Measurements from ENCODE around the gene EDNRB.
"Not testable (repeated sequence)": the region's sequence is repeated elsewhere in the genome, so short reads cannot be mapped to it uniquely, and the experiment has no call there.

The EDNRB gene

GRCh38 chr13:77918391-77919245 is at the start of gene EDNRB:
Gene EDNRB (minus strand): TSS chr13:77918831. CDS start chr13:77918573, 258 bp downstream.
- DNase-seq = peak; percentile 29

DNA sequence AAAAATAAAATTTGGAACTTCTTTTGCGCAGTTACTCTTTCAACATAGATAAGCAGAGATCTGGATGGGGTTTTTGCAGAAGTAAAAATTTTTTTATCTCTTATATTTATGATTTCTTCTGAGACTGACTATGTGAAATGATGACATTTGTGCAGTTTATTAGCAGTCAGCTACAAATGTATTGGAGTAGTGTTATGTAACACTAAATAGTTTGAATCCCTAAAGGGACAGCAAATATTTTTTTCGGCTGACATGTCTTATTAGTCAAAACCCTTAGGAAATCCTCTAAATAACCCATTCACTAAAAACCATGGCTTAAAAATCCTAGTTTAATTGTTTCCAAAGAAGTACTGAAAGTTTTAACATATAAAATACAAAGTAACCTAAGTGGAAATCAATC is 48.0 kb upstream of the EDNRB start:
- no peak for DNase-seq

DNA sequence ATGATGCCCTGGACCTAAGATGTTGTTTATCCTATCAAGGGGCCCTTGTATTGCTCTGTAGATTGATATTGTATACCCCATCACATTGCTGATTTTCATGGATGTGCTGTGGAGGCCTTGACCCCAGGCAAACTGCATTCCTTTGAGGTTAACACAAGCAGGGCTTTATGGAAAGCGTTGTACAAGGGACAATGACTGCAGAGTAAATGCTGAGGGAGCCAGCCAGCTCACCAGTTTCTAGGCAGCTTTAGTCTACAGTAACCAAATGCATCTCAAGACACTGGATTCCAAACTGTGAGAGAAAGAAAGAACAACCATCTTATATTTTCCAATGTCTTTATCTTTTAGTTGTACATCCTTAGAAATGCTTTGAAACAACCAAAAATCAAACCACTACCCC is 34.1 kb upstream of the EDNRB start:
- DNase-seq = no peak

- no peak for DNase-seq
Measured at GRCh38 chr13:77952276-77952675, 33.6 kb upstream of the EDNRB start.

GRCh38 chr13:77946522-77946921 is 27.9 kb upstream of the EDNRB start:
- no peak for DNase-seq

- DNase-seq = not testable (repeated sequence)
Measured at GRCh38 chr13:77935063-77935462, 16.4 kb upstream of the EDNRB start.

DNA sequence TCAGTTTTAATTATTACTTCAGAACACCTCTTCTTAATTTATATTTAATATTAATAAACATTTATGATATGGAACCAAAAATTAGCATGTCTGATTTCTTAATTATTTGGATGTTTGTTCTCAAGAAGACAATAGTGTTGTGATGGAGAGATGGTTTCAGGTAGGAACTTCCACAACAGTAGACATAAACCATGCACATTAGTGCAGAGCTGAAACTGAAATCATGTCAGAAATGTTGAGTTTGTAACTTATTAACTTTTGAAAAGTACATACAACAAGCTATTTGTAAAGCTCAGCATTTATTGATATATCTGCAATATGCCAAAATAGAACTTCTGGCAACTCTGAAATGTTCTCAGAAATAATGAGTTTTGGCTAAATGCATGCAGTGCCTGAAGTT is 11.8 kb upstream of the EDNRB start:
- DNase-seq = no peak

GRCh38 chr13:77928909-77929308 is 10.3 kb upstream of the EDNRB start:
- peak; percentile 59 for DNase-seq

DNA sequence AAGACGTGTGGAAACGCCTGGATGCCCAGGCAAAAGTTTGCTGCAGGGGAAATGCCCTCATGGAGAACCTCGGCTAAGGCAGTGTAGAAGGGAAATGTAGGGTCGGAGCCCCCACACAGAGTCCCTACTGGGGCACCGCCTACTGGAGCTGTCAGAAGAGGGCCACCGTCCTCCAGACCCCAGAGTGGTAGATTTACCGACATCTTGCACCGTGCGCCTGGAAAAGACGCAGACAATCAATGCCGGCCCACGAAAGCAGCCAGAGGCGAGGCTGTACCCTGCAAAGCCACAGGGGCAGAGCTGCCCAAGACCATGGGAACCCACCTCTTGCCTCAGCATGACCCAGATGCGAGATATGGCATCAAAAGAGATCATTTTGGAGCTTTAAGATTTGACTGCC is 7.0 kb upstream of the EDNRB start:
- no peak for DNase-seq

DNA sequence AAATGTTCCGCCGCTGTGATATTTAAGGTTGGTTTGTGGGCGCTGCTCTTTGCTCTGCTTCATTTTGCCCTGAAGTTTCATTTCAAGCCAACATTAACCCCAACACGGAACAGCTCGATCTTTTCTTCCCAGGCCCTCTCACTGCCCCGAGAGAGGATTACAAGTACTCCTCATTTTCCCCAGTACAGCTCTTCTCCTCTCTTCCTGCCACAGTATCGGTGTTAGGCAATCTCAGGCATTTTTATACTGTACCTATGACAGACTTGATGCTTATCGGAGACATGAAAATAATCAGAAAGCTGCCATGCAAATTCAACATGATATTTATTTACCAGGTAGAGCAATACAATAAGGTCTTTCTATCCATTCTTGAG is 1.3 kb upstream of the EDNRB start:
- DNase-seq = no peak

DNA sequence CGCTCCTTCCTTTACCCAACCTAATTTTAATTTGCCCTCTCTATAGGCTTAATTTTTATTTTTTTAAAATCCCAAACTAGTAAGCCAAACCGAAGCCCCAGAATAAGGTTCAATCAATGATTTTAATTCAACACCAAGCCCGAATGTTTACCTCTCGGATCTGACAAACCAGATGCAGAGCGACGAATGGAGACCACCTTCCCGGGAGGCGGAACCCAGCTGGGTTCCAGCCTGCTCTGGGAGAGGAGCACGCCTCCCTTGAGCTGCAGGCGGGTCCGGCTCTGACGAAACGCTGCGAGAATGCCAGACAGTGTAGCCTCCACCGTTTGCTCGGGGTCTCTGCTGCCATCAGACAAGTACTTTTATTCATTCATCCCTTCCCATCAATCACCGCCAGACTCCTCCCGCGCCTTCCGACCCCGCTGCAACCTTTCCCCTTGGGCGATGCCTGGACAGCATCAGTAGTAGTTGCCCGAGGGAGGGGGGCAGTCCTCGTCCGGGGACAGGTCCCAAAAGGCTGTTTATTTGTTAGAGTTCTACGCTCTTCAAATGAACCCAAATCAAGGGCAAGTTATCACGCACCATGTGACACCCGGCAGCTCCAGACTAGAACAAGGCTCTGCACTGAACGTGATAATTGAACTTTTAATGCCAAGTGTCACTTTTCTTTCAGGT is 752 bp upstream of the EDNRB start:
- DNase-seq = no peak

DNA sequence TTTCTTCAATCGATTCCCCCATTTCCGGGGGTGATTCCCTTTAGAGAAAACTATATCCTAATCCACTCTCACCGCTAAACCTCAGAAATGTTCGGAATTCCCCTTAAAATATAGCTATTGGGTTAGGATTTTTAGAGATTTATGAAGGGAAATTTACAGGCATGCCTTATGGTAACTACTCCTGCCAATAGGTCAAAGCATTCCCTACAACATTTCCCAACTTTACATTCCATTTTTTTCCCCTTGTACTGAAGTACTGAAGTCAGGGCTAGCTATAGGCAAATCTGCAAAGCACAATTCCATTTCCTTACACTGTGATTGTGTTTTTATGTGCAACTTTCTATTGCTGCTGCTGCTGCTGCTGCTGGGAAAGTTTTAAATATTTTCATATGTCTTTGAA is 2.1 kb downstream of the EDNRB start:
- DNase-seq = no peak

DNA sequence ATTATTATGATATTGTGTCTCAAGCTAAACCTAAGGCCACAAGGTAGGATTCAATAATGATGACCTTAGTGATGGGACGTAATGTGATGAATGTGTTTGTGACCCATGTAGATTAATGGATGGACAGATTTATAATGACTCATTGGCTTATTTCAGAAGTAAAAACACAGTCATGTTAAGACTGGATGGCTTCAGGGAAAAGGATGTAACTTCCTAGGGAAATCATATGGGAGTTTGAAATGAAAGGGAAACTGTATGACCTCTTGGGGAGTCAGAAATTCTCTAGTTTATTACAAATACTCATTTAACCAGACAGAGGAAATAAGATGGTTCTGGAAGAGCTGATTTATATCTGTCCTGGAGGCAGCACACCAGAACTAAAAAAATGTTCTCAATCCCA is 2.9 kb downstream of the EDNRB start:
- DNase-seq = no peak

DNA sequence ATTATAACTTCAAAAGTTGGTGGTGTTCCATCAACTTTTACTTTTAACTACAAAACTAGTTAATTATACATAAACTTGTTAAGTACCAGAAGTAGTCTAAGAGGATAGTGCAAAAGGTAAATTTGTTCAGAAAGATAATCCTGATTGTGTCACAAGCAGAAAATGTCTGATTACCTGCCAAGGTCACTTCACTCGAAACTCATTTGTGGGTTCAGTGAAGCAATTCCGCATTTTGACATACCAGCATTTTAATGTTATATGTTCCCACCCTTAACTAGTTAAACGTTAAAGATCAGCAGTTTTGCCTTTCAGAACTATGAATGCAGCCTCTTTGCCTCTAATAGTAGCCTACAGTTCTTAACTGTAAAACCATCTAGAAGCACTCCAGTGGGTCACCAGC is 5.6 kb downstream of the EDNRB start:
- no peak for DNase-seq

GRCh38 chr13:77911751-77912150 is 6.9 kb downstream of the EDNRB start:
- no peak for DNase-seq

- DNase-seq = no peak
Measured at GRCh38 chr13:77909827-77910226, 8.8 kb downstream of the EDNRB start.

DNA sequence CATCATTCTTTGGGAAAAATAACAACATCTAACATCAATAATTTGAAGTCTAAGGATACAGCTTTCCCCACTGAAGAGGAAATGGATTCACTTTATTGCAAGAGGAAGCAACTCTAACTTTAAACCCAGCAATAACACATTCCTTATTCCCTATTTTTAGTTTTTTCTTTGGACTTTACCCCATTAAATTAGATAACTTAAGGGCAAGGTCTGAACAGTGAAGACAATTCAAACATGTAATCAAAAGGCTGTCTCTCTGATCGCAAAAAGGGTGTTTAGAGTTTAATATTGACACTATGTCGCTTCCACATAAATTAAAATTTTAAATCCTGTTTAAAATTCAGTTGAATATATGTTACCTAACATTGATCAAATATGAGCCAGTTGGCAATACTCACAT is 10.1 kb downstream of the EDNRB start:
- DNase-seq = no peak

DNA sequence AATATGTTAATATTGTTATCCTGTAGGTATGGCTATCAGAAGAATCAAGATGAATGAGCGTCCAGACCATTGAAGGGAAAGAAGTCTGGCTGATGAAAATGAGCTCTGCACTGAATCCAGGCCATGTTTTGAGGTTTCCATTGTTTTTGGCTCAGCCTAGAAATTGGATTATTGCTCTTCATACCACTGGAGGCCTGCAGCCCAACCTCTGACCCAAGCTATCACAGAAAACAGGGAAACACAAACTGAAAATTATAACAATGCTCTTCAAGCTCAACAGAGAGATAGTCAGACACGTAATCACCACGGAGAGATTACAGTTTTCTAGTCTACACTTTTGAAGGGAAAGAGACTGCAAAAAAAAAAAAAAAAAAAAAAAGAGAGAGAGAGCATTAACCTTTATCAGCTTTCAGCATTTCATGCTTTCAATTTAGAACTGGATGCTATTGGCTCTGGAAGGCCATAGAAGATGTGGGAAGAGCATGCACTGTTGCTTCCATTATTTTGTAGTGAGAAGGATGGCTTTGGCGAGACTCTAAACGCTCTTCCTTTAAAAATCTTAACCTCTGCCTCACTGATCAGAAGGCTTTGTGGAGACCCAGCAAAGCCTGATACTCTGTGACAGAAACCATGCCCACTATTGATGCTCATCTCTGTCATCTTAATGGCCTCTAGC is 10.8 kb downstream of the EDNRB start:
- DNase-seq = no peak

DNA sequence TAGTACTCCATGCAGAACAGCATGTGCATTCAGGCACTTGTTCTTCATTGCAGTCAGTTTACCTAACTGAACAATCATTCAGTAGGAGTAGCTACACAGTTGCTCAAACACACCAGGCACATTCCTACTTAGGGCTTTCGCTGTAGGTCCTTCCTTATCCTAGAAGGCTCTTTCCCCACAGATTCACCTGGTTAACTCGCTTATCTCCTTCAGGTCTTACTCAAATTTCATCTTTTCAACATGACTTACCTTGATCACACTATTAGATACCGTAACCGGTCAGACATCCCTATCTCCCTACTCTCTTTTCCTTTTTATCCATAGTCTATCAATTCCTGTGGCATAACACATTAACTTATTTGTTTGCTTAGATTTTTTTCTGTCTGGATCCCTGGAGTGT is 14.6 kb downstream of the EDNRB start:
- no peak for DNase-seq

DNA sequence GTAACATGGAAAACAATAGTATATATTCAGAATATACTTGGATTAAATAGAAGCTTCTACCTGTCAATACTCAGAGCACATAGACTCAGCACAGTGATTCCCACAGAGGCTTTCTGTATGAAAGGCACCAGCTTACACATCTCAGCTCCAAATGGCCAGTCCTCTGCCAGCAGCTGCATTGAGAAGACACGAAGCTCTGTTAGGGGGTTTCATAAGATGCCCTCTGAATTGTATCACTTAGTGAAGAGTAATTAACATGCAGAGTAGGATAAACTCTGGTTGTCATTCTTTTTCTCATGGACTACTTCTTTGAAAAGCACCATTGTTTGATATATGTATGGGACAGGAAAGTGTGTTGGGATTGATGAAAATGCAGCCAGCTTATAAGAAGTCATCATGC is 15.2 kb downstream of the EDNRB start:
- no peak for DNase-seq

DNA sequence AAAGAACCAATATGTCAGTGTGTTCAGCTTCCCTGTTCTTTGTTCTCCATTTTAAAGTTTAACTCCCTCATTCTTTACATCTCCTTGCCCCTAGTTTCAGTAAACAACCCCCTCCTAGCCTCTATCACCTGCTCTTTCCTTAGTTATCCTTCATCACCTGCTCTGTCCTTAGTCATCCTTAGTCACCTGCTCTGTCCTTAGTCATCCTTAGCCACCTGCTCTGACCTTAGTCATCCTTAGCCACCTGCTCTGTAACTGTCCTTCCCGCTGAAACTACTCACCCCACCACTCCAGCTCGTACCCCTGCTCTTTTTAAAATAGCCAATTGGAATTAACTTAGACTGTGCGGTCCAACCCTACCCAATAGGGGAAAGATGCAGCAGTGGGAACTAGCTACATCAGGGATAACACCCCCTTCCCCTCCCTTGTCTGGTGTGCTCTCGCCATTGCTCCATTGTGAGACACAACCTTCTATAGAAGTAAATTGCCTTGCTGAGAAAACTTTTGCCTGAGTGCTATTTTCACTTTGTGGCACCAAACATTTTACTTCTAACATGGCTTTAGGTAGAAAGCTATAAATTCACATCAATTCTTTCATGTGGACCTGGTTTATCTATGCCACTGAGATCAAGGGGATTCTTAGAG is 16.2 kb downstream of the EDNRB start:
- DNase-seq = no peak

GRCh38 chr13:77898097-77898496 is 20.5 kb downstream of the EDNRB start:
- peak; percentile 17 for DNase-seq

DNA sequence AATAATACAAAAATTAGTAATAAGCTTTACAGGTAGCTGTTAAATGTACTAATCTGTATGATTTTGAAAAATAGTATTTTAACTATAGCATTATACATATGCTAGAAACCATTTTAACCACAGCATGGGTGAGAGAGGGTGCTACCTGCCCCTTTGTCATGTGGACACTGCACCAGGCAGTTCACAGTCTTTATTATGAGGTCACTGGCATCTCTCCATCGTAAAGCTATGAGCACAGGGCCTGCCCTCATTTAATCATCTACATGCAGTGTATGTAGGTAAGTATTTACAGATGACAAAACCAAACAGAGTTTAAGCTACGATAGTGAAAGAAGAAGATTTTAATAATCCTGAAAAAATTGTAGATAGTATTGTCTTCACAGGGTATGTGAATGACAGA is 21.7 kb downstream of the EDNRB start:
- no peak for DNase-seq

GRCh38 chr13:77896536-77896935 is 22.1 kb downstream of the EDNRB start:
- no peak for DNase-seq
